ENCODE data around the gene CYP1B1.

GRCh38 chr2:38045811-38046210 lies 30.1 kb downstream of the CYP1B1 start:
- TF ChIP-seq EP300 (IDR thresholded peaks at IDR 0.05) (no peak), CTCF (IDR thresholded peaks at IDR 0.05) (no peak), POLR2A (IDR thresholded peaks at IDR 0.05) (no peak)

All from sigmoid colon (tissue), 4 donors.